Endothelial cell of umbilical vein (primary cell): ENCODE data around the gene KRTAP4-6. TPM values are rescaled to one million over a fixed set of nuclear protein-coding genes. Genes with fewer than 3 reads are reported as not detected.
"Not testable (repeated sequence)": the region's sequence is repeated elsewhere in the genome, so short reads cannot be mapped to it uniquely, and the experiment has no call there.

ENCODE experiments used
- BruUV-seq: library from RNA; stranded (reverse); fragments of 400-500 nt; replicated peaks from 2 replicates; lab custom pipeline; 2021; lab: Mats Ljungman, UMichigan
- CTCF ChIA-PET: fragments of 300-600, 350-600 bp; sonication (Branson Sonifier 250); formaldehyde crosslinking; loops from one replicate; lab custom pipeline; 2021; ENCODE audit warnings: antibody characterized with exemption, inconsistent platforms; lab: Charles Lee
- POLR2A ChIA-PET: fragments of 300-600, 350-600 bp; sonication (Branson Sonifier 250); formaldehyde crosslinking; loops from one replicate; lab custom pipeline; 2021; ENCODE audit warnings: antibody characterized with exemption, inconsistent platforms; lab: Charles Lee
- DNase-seq: peaks from one replicate; pipeline ENCODE4 v3.0.0-alpha.2; 2011; ENCODE audit warnings: low read depth, low spot score
- FAIRE-seq: peaks from 2 replicates; lab custom pipeline; 2011; peaks lifted over from hg19 to GRCh38; lab: Jason Lieb, UNC
- H2AFZ ChIP-seq: 2 replicates; pipeline ENCODE4 v1.6.0; 2012; ENCODE audit warnings: low read depth, low read length, control low read depth, inconsistent platforms
- H3K27ac ChIP-seq: 2 replicates; pipeline ENCODE4 v1.5.1; 2011; ENCODE audit warnings: low read depth, mild to moderate bottlenecking, control low read depth, low read length, moderate library complexity; ENCODE audit not compliant: insufficient read depth
- H3K27me3 ChIP-seq, 2 experiments: 2 replicates each; pipeline versions ENCODE4 v1.6.0 to v1.6.1; 2011; ENCODE audit warnings: low read length in 2 of 2, mixed read lengths in 1 of 2; ENCODE audit not compliant: control insufficient read depth in 2 of 2, insufficient read depth in 2 of 2
- H3K36me3 ChIP-seq, 2 experiments: 2 replicates in 1 of 2; 3 replicates in 1 of 2; pipeline ENCODE4 v1.5.1; 2011; ENCODE audit warnings: low read length in 2 of 2, mild to moderate bottlenecking in 1 of 2, moderate library complexity in 1 of 2; ENCODE audit not compliant: control insufficient read depth in 2 of 2, insufficient read depth in 2 of 2; ENCODE audit errors: extremely low read depth in 1 of 2
- H3K4me1 ChIP-seq: 3 replicates; pipeline ENCODE4 v1.5.1; 2011; ENCODE audit warnings: mild to moderate bottlenecking, low read length; ENCODE audit not compliant: control insufficient read depth, insufficient read depth; ENCODE audit errors: extremely low read depth
- H3K4me2 ChIP-seq: 2 replicates; pipeline ENCODE4 v1.6.1; 2011; ENCODE audit warnings: low read length, control low read depth, mixed read lengths; ENCODE audit not compliant: insufficient read depth
- H3K4me3 ChIP-seq, 3 experiments: fragments of 200-600 bp in 1 of 3; sonication (generic), shearing (Covaris generic) in 1 of 3; replicated peaks in 1 of 3; 2 replicates each; pipeline ENCODE4 v1.5.1; 2011 to 2016; ENCODE audit warnings: control low read depth in 3 of 3, low read length in 3 of 3, mild to moderate bottlenecking in 2 of 3, inconsistent platforms in 1 of 3, low read depth in 1 of 3, moderate library complexity in 1 of 3; ENCODE audit not compliant: insufficient read depth in 1 of 3
- H3K79me2 ChIP-seq: 2 replicates; pipeline ENCODE4 v1.6.0; 2012; ENCODE audit warnings: low read length, inconsistent platforms; ENCODE audit not compliant: control insufficient read depth, insufficient read depth
- H3K9ac ChIP-seq: replicated peaks from 2 replicates; pipeline ENCODE3; 2011; ENCODE audit warnings: low read length, control low read depth; ENCODE audit not compliant: insufficient read depth; ENCODE audit errors: extremely low read depth
- H3K9me1 ChIP-seq: replicated peaks from 3 replicates; pipeline ENCODE4 v1.6.0; 2011; ENCODE audit warnings: mild to moderate bottlenecking, low read length; ENCODE audit not compliant: control insufficient read depth, insufficient read depth; ENCODE audit errors: extremely low read depth
- H3K9me3 ChIP-seq: replicated peaks from 2 replicates; pipeline ENCODE4 v1.5.1; 2012; ENCODE audit warnings: low read length, inconsistent platforms; ENCODE audit not compliant: control insufficient read depth, insufficient read depth
- H4K20me1 ChIP-seq: replicated peaks from 2 replicates; pipeline ENCODE3; 2011; ENCODE audit warnings: mild to moderate bottlenecking, low read length; ENCODE audit not compliant: control insufficient read depth, insufficient read depth; ENCODE audit errors: extremely low read depth
- EZH2 ChIP-seq: IDR thresholded peaks from 2 replicates; pipeline ENCODE4 v1.6.1; 2012; ENCODE audit warnings: borderline replicate concordance, low read depth, mild to moderate bottlenecking, moderate library complexity, low read length, inconsistent platforms; ENCODE audit not compliant: severe bottlenecking
- FOS ChIP-seq: IDR thresholded peaks from 2 replicates; pipeline ENCODE4 v1.6.1; 2011; ENCODE audit warnings: mild to moderate bottlenecking, low read length, moderate library complexity, borderline replicate concordance; ENCODE audit not compliant: insufficient read depth
- GATA2 ChIP-seq: IDR thresholded peaks from 2 replicates; pipeline ENCODE4 v1.7.0; 2011; ENCODE audit warnings: low read depth, mild to moderate bottlenecking, moderate library complexity, mixed read lengths, low read length; ENCODE audit not compliant: insufficient read length, insufficient read depth
- MYC ChIP-seq: IDR thresholded peaks from one replicate; pipeline ENCODE4 v1.6.1; 2011; ENCODE audit warnings: mild to moderate bottlenecking, low read depth, low read length
- POLR2AphosphoS5 ChIP-seq: IDR thresholded peaks from 2 replicates; pipeline ENCODE4 v1.6.1; 2012; ENCODE audit warnings: low read depth, mild to moderate bottlenecking, control low read depth, low read length, moderate library complexity; ENCODE audit not compliant: insufficient read depth
- dilution Hi-C: fragments of 300-500 bp; cut with MboI; formaldehyde crosslinking; loops from one replicate; pipeline ENCODE4 v1.15.0; 2019; ENCODE audit warnings: low sequenced_read_pairs; ENCODE audit not compliant: extremely low pct_ligation_motif_present
- intact Hi-C: fragments of 100-400 bp; cut with micrococcal nuclease; formaldehyde crosslinking; loops from one replicate; pipeline ENCODE4 v1.10.0; 2022
- polyA plus RNA-seq, 4 experiments: library from polyadenylated mRNA; depleted of rRNA in 3 of 4; stranded (reverse) in 3 of 4; unstranded in 1 of 4; fragments of >200 nt; gene quantifications; 2 replicates each; pipeline versions ENCODE4 v1.2.1 to v1.2.3, GENCODE V29; 2011 to 2012; ENCODE audit warnings: missing spikeins in 1 of 4
- total RNA-seq: library from RNA; stranded (reverse); gene quantifications from 2 replicates; pipeline ENCODE4 v1.2.3, GENCODE V29; 2021
- TF ChIP-seq, protein P1 (sequence below): IDR thresholded peaks from 2 replicates; pipeline ENCODE4 v1.6.1; 2011; ENCODE audit not compliant: insufficient read depth, insufficient read length
- TF ChIP-seq, protein P2 (sequence below), 2 donors: IDR thresholded peaks; 1 replicate in 1 of 2; 2 replicates in 1 of 2; pipeline ENCODE4 v1.5.1; 2011; ENCODE audit warnings: low read length in 2 of 2, mild to moderate bottlenecking in 2 of 2, moderate library complexity in 2 of 2, control low read depth in 1 of 2, inconsistent platforms in 1 of 2, low read depth in 1 of 2; ENCODE audit not compliant: insufficient read depth in 1 of 2; ENCODE audit errors: extremely low read depth in 1 of 2

Gene KRTAP4-6
- total and polyA plus RNA-seq, 2 donors (not counting 3 experiments of a cell fraction or from before 2014, with no cell fraction given) = not detected

DNA sequence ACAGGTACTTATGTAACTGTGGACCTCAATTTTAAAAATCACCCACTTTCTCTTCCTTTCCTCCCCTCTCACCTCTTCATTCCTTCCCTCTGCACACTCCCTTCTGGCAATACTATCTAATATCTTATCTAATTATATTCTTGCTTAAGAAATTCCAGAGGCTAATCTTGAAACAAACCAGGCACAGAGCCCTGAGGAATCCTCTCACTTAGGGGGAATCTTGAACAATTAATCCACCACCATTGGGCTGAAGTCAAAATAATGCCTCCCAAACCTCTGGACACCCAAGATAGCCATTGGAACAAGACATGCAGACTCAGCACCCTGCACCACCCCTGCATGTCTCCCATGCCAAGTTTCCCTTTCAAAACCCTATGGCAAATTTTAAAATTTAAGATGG lies 1.0 kb upstream of the KRTAP4-6 start:
- POLR2A ChIA-PET = no interaction called here
- BruUV-seq = no TSS peak

DNA sequence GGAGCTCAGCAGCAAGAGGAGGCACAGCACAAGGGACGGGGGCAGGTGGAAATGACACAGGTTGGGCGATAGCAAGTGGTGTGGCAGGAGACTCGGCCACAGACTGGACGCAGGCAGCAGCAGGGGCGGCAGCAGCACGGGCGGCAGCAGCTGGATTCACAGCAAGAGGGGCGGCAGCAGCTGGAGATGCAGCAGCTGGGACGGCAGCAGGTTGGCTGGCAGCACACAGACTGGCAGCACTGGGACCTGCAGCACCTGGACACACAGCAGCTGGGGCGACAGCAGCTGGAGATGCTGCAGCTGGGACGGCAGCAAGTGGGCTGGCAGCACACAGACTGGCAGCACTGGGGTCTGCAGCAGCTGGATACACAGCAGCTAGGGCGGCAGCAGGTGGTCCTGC lies 479 bp downstream of the KRTAP4-6 start:
- H3K9ac ChIP-seq, H3K36me3 ChIP-seq, H3K4me2 ChIP-seq, BruUV-seq, H3K4me1 ChIP-seq, FAIRE-seq, H3K79me2 ChIP-seq, H3K9me1 ChIP-seq, dilution Hi-C loops, intact Hi-C loops, H2AFZ ChIP-seq, POLR2A ChIA-PET, H4K20me1 ChIP-seq, H3K27ac ChIP-seq, H3K9me3 ChIP-seq, H3K4me3 ChIP-seq, DNase-seq, H3K27me3 ChIP-seq, CTCF ChIA-PET: not testable (repeated sequence)

More for the DNA sequence above, 1.0 kb upstream of the KRTAP4-6 start:
- DNase-seq = no peak
- dilution Hi-C loops = no loop called here
- no peaks in the 10 kb centered on the region for H3K9me1 ChIP-seq
- H4K20me1 ChIP-seq = no peaks in the 10 kb centered on the region
- CTCF ChIA-PET = no interaction called here
- H3K36me3 ChIP-seq = no peaks in the 10 kb centered on the region
- TF ChIP-seq POLR2AphosphoS5 (no peak), EZH2 (no peak), GATA2 (no peak), MYC (no peak), FOS (no peak)
- TF ChIP-seq, protein P1, sequence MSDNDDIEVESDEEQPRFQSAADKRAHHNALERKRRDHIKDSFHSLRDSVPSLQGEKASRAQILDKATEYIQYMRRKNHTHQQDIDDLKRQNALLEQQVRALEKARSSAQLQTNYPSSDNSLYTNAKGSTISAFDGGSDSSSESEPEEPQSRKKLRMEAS = no peak
- TF ChIP-seq, protein P2, sequence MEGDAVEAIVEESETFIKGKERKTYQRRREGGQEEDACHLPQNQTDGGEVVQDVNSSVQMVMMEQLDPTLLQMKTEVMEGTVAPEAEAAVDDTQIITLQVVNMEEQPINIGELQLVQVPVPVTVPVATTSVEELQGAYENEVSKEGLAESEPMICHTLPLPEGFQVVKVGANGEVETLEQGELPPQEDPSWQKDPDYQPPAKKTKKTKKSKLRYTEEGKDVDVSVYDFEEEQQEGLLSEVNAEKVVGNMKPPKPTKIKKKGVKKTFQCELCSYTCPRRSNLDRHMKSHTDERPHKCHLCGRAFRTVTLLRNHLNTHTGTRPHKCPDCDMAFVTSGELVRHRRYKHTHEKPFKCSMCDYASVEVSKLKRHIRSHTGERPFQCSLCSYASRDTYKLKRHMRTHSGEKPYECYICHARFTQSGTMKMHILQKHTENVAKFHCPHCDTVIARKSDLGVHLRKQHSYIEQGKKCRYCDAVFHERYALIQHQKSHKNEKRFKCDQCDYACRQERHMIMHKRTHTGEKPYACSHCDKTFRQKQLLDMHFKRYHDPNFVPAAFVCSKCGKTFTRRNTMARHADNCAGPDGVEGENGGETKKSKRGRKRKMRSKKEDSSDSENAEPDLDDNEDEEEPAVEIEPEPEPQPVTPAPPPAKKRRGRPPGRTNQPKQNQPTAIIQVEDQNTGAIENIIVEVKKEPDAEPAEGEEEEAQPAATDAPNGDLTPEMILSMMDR (IDR thresholded peaks at IDR 0.05; ENCODE audit: extremely low read depth in 1 of 2, insufficient read depth in 1 of 2, low read depth in 1 of 2, low read length in 2 of 2) = no peak
- H3K27me3 ChIP-seq = no peaks in the 10 kb centered on the region
- no peak for FAIRE-seq
- H3K4me2 ChIP-seq = no peak overlapping the region
- no peak overlapping the region for H2AFZ ChIP-seq
- H3K9me3 ChIP-seq = no peaks in the 10 kb centered on the region
- H3K9ac ChIP-seq = no peak overlapping the region
- no peak overlapping the region for H3K27ac ChIP-seq
- H3K79me2 ChIP-seq = no peaks in the 10 kb centered on the region
- no peaks in the 10 kb centered on the region for H3K4me1 ChIP-seq
- no peak overlapping the region for H3K4me3 ChIP-seq
- intact Hi-C loops = no loop called here
